Osteocyte (in vitro differentiated cells): ENCODE measurements around the gene PBX3. TPM values are rescaled to one million over a fixed set of nuclear protein-coding genes. Genes with fewer than 3 reads are reported as not detected.

Experiments used
- DNase-seq: peaks from one replicate; pipeline ENCODE4 v3.0.0; 2021; ENCODE audit warnings: mixed read lengths; ENCODE audit not compliant: unreplicated experiment; ENCODE audit errors: extremely low spot score
- H3K27ac Mint-ChIP-seq: one replicate; pipeline ENCODE4 v1.8.0; 2021; ENCODE audit warnings: mild to moderate bottlenecking, mixed read lengths; ENCODE audit not compliant: unreplicated experiment
- H3K27me3 Mint-ChIP-seq: one replicate; pipeline ENCODE4 v1.8.0; 2021; ENCODE audit warnings: mixed read lengths; ENCODE audit not compliant: unreplicated experiment
- H3K36me3 Mint-ChIP-seq: one replicate; pipeline ENCODE4 v1.8.0; 2021; ENCODE audit warnings: mixed read lengths; ENCODE audit not compliant: unreplicated experiment
- H3K4me1 Mint-ChIP-seq: one replicate; pipeline ENCODE4 v1.8.0; 2021; ENCODE audit warnings: mixed read lengths; ENCODE audit not compliant: unreplicated experiment
- H3K4me3 Mint-ChIP-seq: one replicate; pipeline ENCODE4 v1.8.0; 2021; ENCODE audit warnings: mild to moderate bottlenecking, moderate library complexity, mixed read lengths; ENCODE audit not compliant: unreplicated experiment
- H3K9me3 Mint-ChIP-seq: one replicate; pipeline ENCODE4 v1.8.0; 2021; ENCODE audit warnings: mixed read lengths; ENCODE audit not compliant: unreplicated experiment
- total RNA-seq: library from RNA; stranded (reverse); gene quantifications from 2 replicates; pipeline ENCODE4 v1.2.1, GENCODE V29; 2021
- TF ChIP-seq, protein P1 (sequence below): fragments of 200-600 bp; sonication (generic); IDR thresholded peaks from 2 replicates; pipeline ENCODE4 v1.5.0; 2021; ENCODE audit warnings: antibody characterized with exemption, mild to moderate bottlenecking, moderate library complexity

The PBX3 gene
- total RNA-seq, 1 donor from 2014 or later, result 16.0 TPM

DNA sequence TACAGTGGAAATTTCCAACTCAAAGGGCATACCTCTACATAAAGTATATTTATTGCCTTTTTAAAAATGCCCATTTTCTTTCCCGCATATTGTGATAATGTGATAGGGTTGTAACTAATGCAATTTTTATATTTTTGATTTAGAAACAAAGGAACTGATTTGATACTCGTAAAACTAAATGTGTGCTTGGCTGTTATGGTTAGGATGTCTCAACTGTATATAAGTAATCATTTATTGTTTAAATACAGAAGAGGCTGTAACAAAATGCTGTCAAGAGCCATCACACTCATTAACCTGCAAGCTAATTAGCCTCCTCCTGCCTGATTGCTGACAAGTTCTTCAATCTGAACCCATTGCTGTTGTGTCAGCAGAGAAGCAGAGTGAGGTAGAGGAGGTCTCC, 149.2 kb downstream of the PBX3 start:
- Mint-ChIP-seq H3K4me3 (no peak overlapping the region), H3K9me3 (no peaks in the 10 kb centered on the region), H3K27ac (no peak overlapping the region), H3K36me3 (no peaks in the 10 kb centered on the region), H3K4me1 (no peaks in the 10 kb centered on the region), H3K27me3 (no peaks in the 10 kb centered on the region)
- TF ChIP-seq, protein P1, sequence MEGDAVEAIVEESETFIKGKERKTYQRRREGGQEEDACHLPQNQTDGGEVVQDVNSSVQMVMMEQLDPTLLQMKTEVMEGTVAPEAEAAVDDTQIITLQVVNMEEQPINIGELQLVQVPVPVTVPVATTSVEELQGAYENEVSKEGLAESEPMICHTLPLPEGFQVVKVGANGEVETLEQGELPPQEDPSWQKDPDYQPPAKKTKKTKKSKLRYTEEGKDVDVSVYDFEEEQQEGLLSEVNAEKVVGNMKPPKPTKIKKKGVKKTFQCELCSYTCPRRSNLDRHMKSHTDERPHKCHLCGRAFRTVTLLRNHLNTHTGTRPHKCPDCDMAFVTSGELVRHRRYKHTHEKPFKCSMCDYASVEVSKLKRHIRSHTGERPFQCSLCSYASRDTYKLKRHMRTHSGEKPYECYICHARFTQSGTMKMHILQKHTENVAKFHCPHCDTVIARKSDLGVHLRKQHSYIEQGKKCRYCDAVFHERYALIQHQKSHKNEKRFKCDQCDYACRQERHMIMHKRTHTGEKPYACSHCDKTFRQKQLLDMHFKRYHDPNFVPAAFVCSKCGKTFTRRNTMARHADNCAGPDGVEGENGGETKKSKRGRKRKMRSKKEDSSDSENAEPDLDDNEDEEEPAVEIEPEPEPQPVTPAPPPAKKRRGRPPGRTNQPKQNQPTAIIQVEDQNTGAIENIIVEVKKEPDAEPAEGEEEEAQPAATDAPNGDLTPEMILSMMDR, result no peak
- no peak for DNase-seq

DNA sequence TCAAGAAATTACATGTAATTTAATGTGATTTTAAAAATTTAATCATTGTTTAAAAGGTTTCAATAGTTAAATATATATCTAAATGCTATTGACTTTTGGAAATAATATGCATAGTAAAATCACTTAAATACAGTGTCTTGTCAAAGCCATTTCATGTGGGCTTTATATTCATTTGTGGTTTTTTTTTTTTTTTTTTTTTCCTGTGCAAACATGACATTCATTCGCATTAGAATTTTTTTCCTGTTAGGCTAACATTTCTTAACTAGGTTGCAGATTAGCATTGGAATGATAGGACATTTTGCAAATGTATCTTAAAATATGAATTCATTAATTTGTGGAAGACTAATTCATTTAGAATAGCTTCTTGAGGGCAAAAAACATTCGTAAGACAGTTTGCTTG, 149.8 kb downstream of the PBX3 start:
- Mint-ChIP-seq H3K36me3 (no peaks in the 10 kb centered on the region), H3K9me3 (no peaks in the 10 kb centered on the region), H3K27ac (no peak overlapping the region), H3K27me3 (no peaks in the 10 kb centered on the region), H3K4me3 (no peak overlapping the region), H3K4me1 (no peaks in the 10 kb centered on the region)
- DNase-seq, result no peak
- TF ChIP-seq, protein P1, result no peak

DNA sequence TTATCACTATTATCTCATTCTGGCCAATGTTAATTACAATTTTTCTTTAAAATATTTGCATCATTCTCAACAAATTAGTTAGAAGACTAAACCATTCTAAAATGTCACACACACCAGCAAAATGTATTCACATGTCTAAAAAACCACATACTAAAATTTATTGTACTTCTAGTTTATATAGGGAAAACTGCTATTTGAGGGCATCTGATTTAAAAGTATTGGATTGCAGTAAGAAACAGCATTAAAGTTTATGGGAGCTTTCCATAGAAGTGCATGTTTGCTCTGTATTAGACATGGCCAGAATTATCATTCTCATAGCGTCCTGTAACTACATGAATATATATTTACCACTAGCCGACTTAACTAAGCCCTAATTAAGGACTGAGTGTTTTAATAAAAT, 150.3 kb downstream of the PBX3 start:
- H3K36me3 Mint-ChIP-seq, result no peaks in the 10 kb centered on the region
- DNase-seq, result no peak
- no peak overlapping the region for H3K4me3 Mint-ChIP-seq
- TF ChIP-seq, protein P1, result no peak
- H3K27me3 Mint-ChIP-seq, result no peaks in the 10 kb centered on the region
- H3K9me3 Mint-ChIP-seq, result no peaks in the 10 kb centered on the region
- no peaks in the 10 kb centered on the region for H3K4me1 Mint-ChIP-seq
- H3K27ac Mint-ChIP-seq, result no peak overlapping the region

DNA sequence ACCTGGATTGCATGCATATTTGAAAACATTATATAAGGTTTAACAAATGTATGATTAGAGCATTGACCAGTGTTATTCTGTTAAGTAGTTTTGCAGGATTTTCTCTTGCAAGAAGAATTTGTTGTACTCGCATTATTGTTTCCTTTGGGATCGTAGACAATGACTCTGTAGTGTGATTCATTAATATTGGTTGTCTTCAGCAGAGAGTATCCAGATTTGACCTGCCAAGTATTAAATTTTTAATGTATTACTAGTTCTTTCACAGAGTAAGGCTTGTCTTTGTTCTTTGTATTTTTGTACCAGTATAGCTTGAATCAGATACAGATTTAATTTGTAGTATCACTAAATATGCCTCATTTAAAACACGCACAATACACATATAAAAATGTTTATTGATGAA, 155.0 kb downstream of the PBX3 start:
- Mint-ChIP-seq H3K4me3 (no peak overlapping the region), H3K27me3 (no peaks in the 10 kb centered on the region), H3K4me1 (peaks cover 22% of the 10 kb centered on the region), H3K9me3 (no peaks in the 10 kb centered on the region), H3K27ac (no peak overlapping the region), H3K36me3 (no peaks in the 10 kb centered on the region)
- DNase-seq, result no peak
- TF ChIP-seq, protein P1, result no peak

DNA sequence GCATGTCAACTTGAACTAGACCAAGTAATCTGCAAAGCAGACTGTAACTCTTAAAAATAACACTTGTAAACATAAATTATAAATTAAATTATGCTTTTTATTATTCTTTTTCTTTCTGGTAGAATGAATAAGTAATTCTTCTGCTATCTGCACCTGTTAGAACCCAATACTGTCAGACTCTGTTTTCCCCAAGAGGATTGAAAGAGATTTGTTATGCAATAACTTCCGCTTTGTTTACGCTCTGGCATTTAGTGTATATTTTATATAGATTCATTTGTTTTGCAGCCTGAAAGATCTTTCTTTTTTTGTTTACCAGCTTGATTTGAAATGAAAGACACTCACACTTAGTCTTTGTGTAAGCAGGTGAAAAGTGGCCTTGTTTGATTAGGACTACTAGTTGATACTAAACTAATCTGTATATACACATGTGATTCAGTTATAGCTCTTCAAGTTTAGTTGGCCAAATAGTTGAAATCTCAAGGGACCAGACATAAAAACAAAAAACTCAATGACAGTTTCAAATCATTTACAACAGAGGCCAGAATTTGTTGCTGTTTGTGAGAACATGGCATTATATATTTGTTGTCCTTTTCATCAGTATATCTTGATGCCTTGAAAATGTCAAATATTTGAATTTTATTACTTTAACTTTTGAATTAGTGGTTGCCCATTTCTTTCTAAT, 155.8 kb downstream of the PBX3 start:
- H3K27me3 Mint-ChIP-seq, result no peaks in the 10 kb centered on the region
- H3K4me3 Mint-ChIP-seq, result no peak overlapping the region
- no peaks in the 10 kb centered on the region for H3K36me3 Mint-ChIP-seq
- peaks cover 27% of the 10 kb centered on the region for H3K4me1 Mint-ChIP-seq
- H3K9me3 Mint-ChIP-seq, result no peaks in the 10 kb centered on the region
- TF ChIP-seq, protein P1, result no peak
- no peak for DNase-seq
- no peak overlapping the region for H3K27ac Mint-ChIP-seq
